HepG2 (cell line): Measurements from ENCODE around the gene ENKUR. TPM values are rescaled to one million over a fixed set of nuclear protein-coding genes. Genes with fewer than 3 reads are reported as not detected.

ENCODE experiments used
- BRCA1 ChIP-seq: sonication (generic); formaldehyde crosslinking; IDR thresholded peaks from 2 replicates; pipeline ENCODE4 v1.4.0; 2020; ENCODE audit warnings: missing genetic modification reagents
- CERS6 ChIP-seq: sonication (generic); formaldehyde crosslinking; IDR thresholded peaks from 2 replicates; pipeline ENCODE4 v1.5.0; 2020; ENCODE audit warnings: missing genetic modification reagents
- FOSL1 ChIP-seq: sonication (generic); formaldehyde crosslinking; IDR thresholded peaks from 2 replicates; pipeline ENCODE4 v1.9.0; 2021; ENCODE audit warnings: missing genetic modification reagents, borderline replicate concordance
- HINFP ChIP-seq: sonication (generic); formaldehyde crosslinking; IDR thresholded peaks from 2 replicates; pipeline ENCODE4 v1.4.0; 2020; ENCODE audit warnings: low read depth, mild to moderate bottlenecking, missing genetic modification reagents
- KLF6 ChIP-seq: IDR thresholded peaks from 2 replicates; pipeline ENCODE4 v1.8.0; 2016; ENCODE audit warnings: missing biosample characterization, missing genetic modification reagents
- REL ChIP-seq: sonication (generic); formaldehyde crosslinking; conservative IDR thresholded peaks from 2 replicates; pipeline ENCODE4 v1.8.0; 2022; ENCODE audit warnings: mild to moderate bottlenecking, missing genetic modification reagents, moderate library complexity
- SAFB2 ChIP-seq: sonication (generic); formaldehyde crosslinking; IDR thresholded peaks from 2 replicates; pipeline ENCODE4 v1.5.1; 2020; ENCODE audit warnings: missing genetic modification reagents, low read depth, mild to moderate bottlenecking, borderline replicate concordance
- ZBTB39 ChIP-seq: sonication (generic); formaldehyde crosslinking; IDR thresholded peaks from 2 replicates; pipeline ENCODE4 v1.5.0; 2020; ENCODE audit warnings: missing genetic modification reagents
- ZNF180 ChIP-seq: sonication (generic); formaldehyde crosslinking; IDR thresholded peaks from 2 replicates; pipeline ENCODE4 v1.4.0; 2020; ENCODE audit warnings: low read depth, missing genetic modification reagents, borderline replicate concordance
- ZNF205 ChIP-seq: IDR thresholded peaks from 2 replicates; pipeline ENCODE4 v1.6.1; 2018; ENCODE audit warnings: missing biosample characterization, missing genetic modification reagents
- ZNF207 ChIP-seq: fragments of 450-650 bp; IDR thresholded peaks from 2 replicates; pipeline ENCODE4 v1.6.1; 2016; ENCODE audit warnings: antibody characterized with exemption, borderline replicate concordance
- ZNF569 ChIP-seq: sonication (generic); formaldehyde crosslinking; IDR thresholded peaks from 2 replicates; pipeline ENCODE4 v1.5.0; 2020; ENCODE audit warnings: mild to moderate bottlenecking, missing genetic modification reagents, moderate library complexity, borderline replicate concordance
- ZNF589 ChIP-seq: sonication (generic); formaldehyde crosslinking; conservative IDR thresholded peaks from 2 replicates; pipeline ENCODE4 v1.8.0; 2022; ENCODE audit warnings: mild to moderate bottlenecking, moderate library complexity, missing genetic modification reagents
- ZNF747 ChIP-seq: sonication (generic); formaldehyde crosslinking; IDR thresholded peaks from 2 replicates; pipeline ENCODE4 v1.8.1; 2023; ENCODE audit warnings: missing genetic modification reagents, mild to moderate bottlenecking, borderline replicate concordance
- ZNF792 ChIP-seq: IDR thresholded peaks from 2 replicates; pipeline ENCODE4 v1.6.1; 2016
- polyA plus RNA-seq, 8 experiments: library from polyadenylated mRNA; depleted of rRNA in 3 of 8; stranded (reverse) in 7 of 8; unstranded in 1 of 8; fragments of >200 nt; fragmentation: Illumina TruSeq in 4 of 8; extraction: Trizol in 4 of 8; gene quantifications; 2 replicates each; pipeline versions ENCODE4 v1.2.1 to v1.2.3, GENCODE V29; 2011 to 2016; ENCODE audit warnings: low read depth in 4 of 8, missing spikeins in 1 of 8, mixed read lengths in 1 of 8; ENCODE audit not compliant: insufficient read depth in 1 of 8
- total RNA-seq, 5 experiments: library from RNA; depleted of rRNA; stranded (reverse); fragments of >200 nt; fragmentation: Illumina TruSeq; extraction: Trizol; gene quantifications; 2 replicates each; pipeline ENCODE4 v1.2.3, GENCODE V29; 2016; ENCODE audit warnings: low read depth in 1 of 5
- TF ChIP-seq, protein P1 (sequence below): sonication (generic); IDR thresholded peaks from 2 replicates; pipeline ENCODE4 v1.6.1; 2016; ENCODE audit warnings: low read depth, borderline replicate concordance
- TF ChIP-seq, protein P2 (sequence below): sonication (generic); formaldehyde crosslinking; IDR thresholded peaks from 2 replicates; pipeline ENCODE4 v1.5.1; 2020; ENCODE audit warnings: missing genetic modification reagents, mild to moderate bottlenecking, borderline replicate concordance
- TF ChIP-seq, protein P3 (sequence below): sonication (generic); formaldehyde crosslinking; conservative IDR thresholded peaks from 2 replicates; pipeline ENCODE4 v1.8.0; 2022; ENCODE audit warnings: mild to moderate bottlenecking, moderate library complexity, missing genetic modification reagents

Gene ENKUR
- total and polyA plus RNA-seq, 2 of the 13 experiments (the other 11 are each of a cell fraction or from before 2014, with no cell fraction given) = 0.15 TPM

DNA sequence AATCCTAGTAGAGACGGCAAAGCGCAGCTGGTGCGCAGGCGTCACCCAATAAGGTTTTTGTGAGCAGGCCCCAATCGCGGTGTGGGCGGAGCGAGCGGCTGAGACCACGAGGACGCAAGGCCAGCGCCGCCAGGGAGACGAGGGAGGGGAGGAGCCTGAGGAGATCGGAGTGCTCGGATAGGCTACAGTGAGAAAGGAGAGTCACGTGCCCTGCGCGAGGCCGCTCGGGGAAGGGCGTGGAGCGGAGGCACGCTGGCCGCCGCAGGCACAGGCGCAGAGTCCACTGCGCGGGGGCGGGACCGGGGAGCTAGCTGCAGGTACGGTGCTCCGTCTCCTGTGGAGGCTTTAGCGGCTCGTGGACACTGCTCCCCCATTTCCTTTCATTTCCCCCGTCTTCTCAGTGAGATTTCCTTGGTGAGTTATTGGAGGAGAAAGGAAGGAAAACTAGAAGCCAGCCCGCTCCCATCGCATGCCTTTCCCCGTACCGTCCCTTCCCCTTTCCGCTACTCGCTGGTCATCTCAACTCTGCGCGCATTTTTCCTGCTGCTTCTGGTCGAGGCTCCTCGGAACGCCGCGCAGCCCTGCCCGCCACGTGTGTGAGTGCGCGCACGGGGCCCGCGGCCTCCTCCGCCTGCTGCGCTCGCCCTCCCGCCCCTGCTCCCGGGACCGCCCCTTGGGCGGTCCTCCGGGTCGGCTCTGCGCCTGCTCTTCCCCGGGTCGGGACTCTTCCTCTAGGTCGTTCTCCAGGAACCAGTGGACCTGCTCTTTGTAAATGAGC, 607 bp upstream of the ENKUR start, which contains the start of gene THNSL1 (continued):
- TF ChIP-seq ZBTB39 (CRISPR knock-in tag) (no peak; the same call in 1 of the 2 replicates), HINFP (CRISPR knock-in tag) (peak; percentile 85), ZNF569 (CRISPR knock-in tag) (peak; percentile 88; the same call in 1 of the 2 replicates), SAFB2 (CRISPR knock-in tag) (peak; percentile 66), KLF6 (CRISPR knock-in tag) (peak; percentile 70), ZNF747 (CRISPR knock-in tag) (peak; percentile 77), ZNF792 (peak; percentile 86), FOSL1 (CRISPR knock-in tag) (peak; percentile 48; the same call in 1 of the 2 replicates), ZNF205 (CRISPR knock-in tag) (peak; percentile 82), ZNF589 (CRISPR knock-in tag) (peak; percentile 96; the same call in 1 of the 2 replicates), REL (CRISPR knock-in tag) (no peak), ZNF180 (CRISPR knock-in tag) (0 out of 2 replicates have a peak, but pooled peaks have one; percentile 36), ZNF207 (no peak), BRCA1 (peak; percentile 79), CERS6 (CRISPR knock-in tag) (peak; percentile 89; the same call in 1 of the 2 replicates)
- TF ChIP-seq, protein P1, sequence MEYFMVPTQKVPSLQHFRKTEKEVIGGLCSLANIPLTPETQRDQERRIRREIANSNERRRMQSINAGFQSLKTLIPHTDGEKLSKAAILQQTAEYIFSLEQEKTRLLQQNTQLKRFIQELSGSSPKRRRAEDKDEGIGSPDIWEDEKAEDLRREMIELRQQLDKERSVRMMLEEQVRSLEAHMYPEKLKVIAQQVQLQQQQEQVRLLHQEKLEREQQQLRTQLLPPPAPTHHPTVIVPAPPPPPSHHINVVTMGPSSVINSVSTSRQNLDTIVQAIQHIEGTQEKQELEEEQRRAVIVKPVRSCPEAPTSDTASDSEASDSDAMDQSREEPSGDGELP = 0 out of 2 replicates have a peak, but pooled peaks have one; percentile 15
- TF ChIP-seq, protein P2, sequence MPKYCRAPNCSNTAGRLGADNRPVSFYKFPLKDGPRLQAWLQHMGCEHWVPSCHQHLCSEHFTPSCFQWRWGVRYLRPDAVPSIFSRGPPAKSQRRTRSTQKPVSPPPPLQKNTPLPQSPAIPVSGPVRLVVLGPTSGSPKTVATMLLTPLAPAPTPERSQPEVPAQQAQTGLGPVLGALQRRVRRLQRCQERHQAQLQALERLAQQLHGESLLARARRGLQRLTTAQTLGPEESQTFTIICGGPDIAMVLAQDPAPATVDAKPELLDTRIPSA (CRISPR knock-in tag) = no peak; the same call in 1 of the 2 replicates
- TF ChIP-seq, protein P3, sequence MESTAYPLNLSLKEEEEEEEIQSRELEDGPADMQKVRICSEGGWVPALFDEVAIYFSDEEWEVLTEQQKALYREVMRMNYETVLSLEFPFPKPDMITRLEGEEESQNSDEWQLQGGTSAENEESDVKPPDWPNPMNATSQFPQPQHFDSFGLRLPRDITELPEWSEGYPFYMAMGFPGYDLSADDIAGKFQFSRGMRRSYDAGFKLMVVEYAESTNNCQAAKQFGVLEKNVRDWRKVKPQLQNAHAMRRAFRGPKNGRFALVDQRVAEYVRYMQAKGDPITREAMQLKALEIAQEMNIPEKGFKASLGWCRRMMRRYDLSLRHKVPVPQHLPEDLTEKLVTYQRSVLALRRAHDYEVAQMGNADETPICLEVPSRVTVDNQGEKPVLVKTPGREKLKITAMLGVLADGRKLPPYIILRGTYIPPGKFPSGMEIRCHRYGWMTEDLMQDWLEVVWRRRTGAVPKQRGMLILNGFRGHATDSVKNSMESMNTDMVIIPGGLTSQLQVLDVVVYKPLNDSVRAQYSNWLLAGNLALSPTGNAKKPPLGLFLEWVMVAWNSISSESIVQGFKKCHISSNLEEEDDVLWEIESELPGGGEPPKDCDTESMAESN = peak; percentile 86; the same call in 1 of the 2 replicates
